CD14-positive monocyte (primary cell): ENCODE measurements around the gene C19orf33. TPM values are rescaled to one million over a fixed set of nuclear protein-coding genes. Genes with fewer than 3 reads are reported as not detected.

Experiments used
- DNase-seq, 3 donors: peaks; one replicate each; pipeline ENCODE4 v3.0.0-alpha.2; 2011 to 2022
- H2AFZ ChIP-seq: 2 replicates; pipeline ENCODE4 v1.6.0; 2012; ENCODE audit warnings: mild to moderate bottlenecking, low read depth, low read length, inconsistent platforms; ENCODE audit not compliant: insufficient read depth, poor library complexity, severe bottlenecking
- H3K27ac ChIP-seq, 2 donors: 1 replicate in 1 of 2; 2 replicates in 1 of 2; pipeline ENCODE4 v1.5.1; 2012 to 2013; ENCODE audit warnings: low read length in 2 of 2, control low read depth in 1 of 2, inconsistent platforms in 1 of 2, low read depth in 1 of 2, mild to moderate bottlenecking in 1 of 2
- H3K27me3 ChIP-seq, 2 donors: one replicate each; pipeline versions ENCODE4 v1.6.0 to v1.6.1; 2011 to 2013; ENCODE audit warnings: low read length in 2 of 2; ENCODE audit not compliant: control insufficient read depth in 2 of 2, insufficient read depth in 2 of 2
- H3K36me3 ChIP-seq, 2 donors: replicated peaks in 1 of 2; 1 replicate in 1 of 2; 2 replicates in 1 of 2; pipeline versions ENCODE4 v1.5.1 to v1.6.1; 2012 to 2013; ENCODE audit warnings: low read length in 2 of 2, control low read depth in 1 of 2, inconsistent platforms in 1 of 2, mild to moderate bottlenecking in 1 of 2; ENCODE audit not compliant: insufficient read depth in 2 of 2, control insufficient read depth in 1 of 2
- H3K4me1 ChIP-seq, 2 donors: 1 replicate in 1 of 2; 2 replicates in 1 of 2; pipeline versions ENCODE4 v1.5.1 to v1.6.1; 2012 to 2013; ENCODE audit warnings: low read length in 2 of 2, control low read depth in 1 of 2, inconsistent platforms in 1 of 2, mild to moderate bottlenecking in 1 of 2, moderate library complexity in 1 of 2; ENCODE audit not compliant: insufficient read depth in 2 of 2, control insufficient read depth in 1 of 2
- H3K4me2 ChIP-seq: replicated peaks from 2 replicates; pipeline ENCODE3; 2012; ENCODE audit warnings: low read length, moderate library complexity, mild to moderate bottlenecking; ENCODE audit not compliant: poor library complexity, severe bottlenecking; ENCODE audit errors: extremely low read depth
- H3K4me3 ChIP-seq, 3 experiments: fragments of 200-600 bp in 1 of 3; sonication (generic) in 1 of 3; replicated peaks in 1 of 3; 1 replicate in 2 of 3; 2 replicates in 1 of 3; pipeline ENCODE4 v1.5.1; 2011 to 2013; ENCODE audit warnings: low read length in 3 of 3, mild to moderate bottlenecking in 3 of 3, control low read depth in 2 of 3, low read depth in 2 of 3, inconsistent platforms in 1 of 3, moderate library complexity in 1 of 3
- H3K79me2 ChIP-seq: 2 replicates; pipeline ENCODE4 v1.6.0; 2012; ENCODE audit warnings: mild to moderate bottlenecking, control low read depth, inconsistent platforms, low read length, moderate library complexity; ENCODE audit not compliant: insufficient read depth
- H3K9ac ChIP-seq: 2 replicates; pipeline ENCODE4 v1.6.0; 2017; ENCODE audit warnings: low read length, mild to moderate bottlenecking; ENCODE audit not compliant: insufficient read depth, poor library complexity, severe bottlenecking
- H3K9me3 ChIP-seq, 2 donors: replicated peaks in 1 of 2; 1 replicate in 1 of 2; 2 replicates in 1 of 2; pipeline versions ENCODE4 v1.5.1 to v1.6.1; 2012 to 2013; ENCODE audit warnings: low read length in 2 of 2, control low read depth in 1 of 2; ENCODE audit not compliant: control insufficient read depth in 1 of 2, insufficient read depth in 1 of 2
- H4K20me1 ChIP-seq: 2 replicates; pipeline ENCODE4 v1.6.0; 2012; ENCODE audit warnings: mild to moderate bottlenecking, low read length, control low read depth, moderate library complexity; ENCODE audit not compliant: insufficient read depth
- H3K27ac Mint-ChIP-seq, 7 donors: one replicate each; pipeline ENCODE4 v1.8.0; 2020; ENCODE audit warnings: mild to moderate bottlenecking in 7 of 7, mixed read lengths in 7 of 7, moderate library complexity in 6 of 7, inconsistent platforms in 2 of 7
- H3K27me3 Mint-ChIP-seq, 3 donors: one replicate each; pipeline ENCODE4 v1.8.0; 2021 to 2022; ENCODE audit warnings: low read depth in 3 of 3, mild to moderate bottlenecking in 3 of 3, mixed read lengths in 3 of 3, moderate library complexity in 3 of 3, inconsistent platforms in 1 of 3
- H3K36me3 Mint-ChIP-seq, 2 donors: one replicate each; pipeline ENCODE4 v1.8.0; 2020; ENCODE audit warnings: mixed read lengths in 2 of 2, inconsistent platforms in 1 of 2, mild to moderate bottlenecking in 1 of 2
- H3K4me1 Mint-ChIP-seq: one replicate; pipeline ENCODE4 v1.8.0; 2020; ENCODE audit warnings: mild to moderate bottlenecking, mixed read lengths
- H3K4me3 Mint-ChIP-seq, 2 donors: one replicate each; pipeline ENCODE4 v1.8.0; 2020; ENCODE audit warnings: mild to moderate bottlenecking in 2 of 2, mixed read lengths in 2 of 2, moderate library complexity in 1 of 2
- H3K9me3 Mint-ChIP-seq, 7 donors: one replicate each; pipeline ENCODE4 v1.8.0; 2020 to 2022; ENCODE audit warnings: mixed read lengths in 7 of 7, mild to moderate bottlenecking in 6 of 7, moderate library complexity in 6 of 7, inconsistent platforms in 2 of 7
- CTCF ChIP-seq: fragments of 200-600 bp; IDR thresholded peaks from one replicate; pipeline ENCODE4 v1.8.0; 2022; ENCODE audit warnings: antibody characterized with exemption, mild to moderate bottlenecking
- WGBS: methylation state at CpG from one replicate; pipeline ENCODE4 v1.1.5; 2013; ENCODE audit warnings: missing lambda C conversion rate; ENCODE audit not compliant: insufficient coverage; 5-methylcytosine and 5-hydroxymethylcytosine counted together
- intact Hi-C, 2 donors: fragments of 100-400 bp; cut with micrococcal nuclease; formaldehyde crosslinking; loops; one replicate each; pipeline versions ENCODE4 v1.15.0 to v1.15.1; 2023
- polyA plus RNA-seq, 3 donors: library from polyadenylated mRNA; depleted of rRNA in 1 of 3; unstranded in 2 of 3; stranded (reverse) in 1 of 3; fragments of 300-500 nt in 2 of 3; fragments of >200 nt in 1 of 3; fragmentation: Illumina TruSeq in 2 of 3; gene quantifications; 1 replicate in 2 of 3; 2 replicates in 1 of 3; pipeline ENCODE4 v1.2.3, GENCODE V29; 2012 to 2021

The C19orf33 gene
- polyA plus RNA-seq, 3 donors = 0.43 to 0.73 (median 0.69) TPM

DNA sequence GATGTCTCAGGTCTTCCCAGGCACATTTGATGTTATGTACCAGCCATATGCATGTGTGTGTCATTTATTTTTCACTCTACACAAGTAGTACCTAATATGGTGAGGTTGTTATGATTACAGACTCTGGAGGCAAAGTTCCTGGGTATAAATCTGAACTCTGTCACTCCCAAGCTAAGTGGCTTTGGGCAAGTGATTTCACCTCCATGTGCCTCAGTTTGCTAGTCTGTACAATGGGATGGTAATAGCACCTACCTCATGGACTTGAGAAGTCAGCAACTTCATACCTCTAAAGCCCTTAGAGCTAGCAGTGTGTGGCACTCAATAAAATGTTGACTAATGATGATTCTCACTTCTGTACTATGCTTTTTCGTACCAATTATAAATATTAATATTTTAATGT lies 27.7 kb downstream of the C19orf33 start:
- Histone ChIP-seq H3K27me3 (no peaks in the 10 kb centered on the region), H3K9me3 (no peaks in the 10 kb centered on the region), H3K9ac (no peak overlapping the region), H3K4me2 (no peak overlapping the region), H3K4me1 (peaks cover 0 to 4% of the 10 kb centered on the region in 2 donors), H2AFZ (no peak overlapping the region), H3K79me2 (no peaks in the 10 kb centered on the region), H3K4me3 (no peak overlapping the region), H3K27ac (no peak overlapping the region), H3K36me3 (peaks cover 23 to 43% of the 10 kb centered on the region in 2 donors), H4K20me1 (peaks cover 9% of the 10 kb centered on the region)
- Mint-ChIP-seq H3K27me3 (peaks cover 0 to 2% (median 0%) of the 10 kb centered on the region in 3 donors), H3K27ac (no peak overlapping the region), H3K9me3 (peaks cover 0 to 2% (median 0%) of the 10 kb centered on the region in 7 donors), H3K4me1 (no peaks in the 10 kb centered on the region), H3K36me3 (peaks cover 37 to 51% of the 10 kb centered on the region in 2 donors), H3K4me3 (no peak overlapping the region)
- no peak for TF ChIP-seq CTCF
- WGBS = no CpG with 5 or more reads among the region's 1 CpG
- DNase-seq = no peak
- intact Hi-C loops = no loop called here

DNA sequence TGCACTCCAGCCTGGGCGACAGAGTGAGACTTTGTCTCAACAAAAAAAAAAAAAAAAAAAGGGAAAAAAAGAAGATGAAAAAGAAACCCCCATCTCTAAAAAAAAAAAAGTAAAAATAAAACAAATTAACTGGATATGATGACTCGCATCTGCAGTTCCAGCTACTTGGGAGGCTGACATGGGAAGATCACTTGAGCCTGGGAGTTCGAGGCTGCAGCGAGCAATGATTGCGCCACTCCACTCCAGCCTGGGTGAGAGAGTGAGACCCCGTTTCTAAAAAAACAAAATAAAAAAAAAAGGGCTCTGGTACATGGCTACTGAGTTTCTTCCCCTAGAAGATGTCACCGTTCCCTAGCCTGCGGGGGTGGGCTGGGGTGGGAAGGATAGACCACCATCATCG lies 29.2 kb downstream of the C19orf33 start:
- intact Hi-C loops = no loop called here
- H3K4me3 Mint-ChIP-seq = no peak overlapping the region
- no peak for DNase-seq
- Histone ChIP-seq H3K4me2 (no peak overlapping the region), H3K4me1 (peaks cover 6 to 12% of the 10 kb centered on the region in 2 donors), H3K4me3 (no peak overlapping the region), H3K9me3 (no peaks in the 10 kb centered on the region), H3K27me3 (no peaks in the 10 kb centered on the region), H2AFZ (no peak overlapping the region), H3K36me3 (peaks cover 7 to 27% of the 10 kb centered on the region in 2 donors), H4K20me1 (no peaks in the 10 kb centered on the region), H3K9ac (no peak overlapping the region), H3K79me2 (no peaks in the 10 kb centered on the region), H3K27ac (no peak overlapping the region)
- H3K27me3 Mint-ChIP-seq = peaks cover 0 to 3% (median 0%) of the 10 kb centered on the region in 3 donors
- no peak overlapping the region for H3K27ac Mint-ChIP-seq
- WGBS = no CpG with 5 or more reads among the region's 9 CpGs
- peaks cover 21 to 42% of the 10 kb centered on the region in 2 donors for H3K36me3 Mint-ChIP-seq
- TF ChIP-seq CTCF = no peak
- peaks cover 0 to 2% (median 0%) of the 10 kb centered on the region in 7 donors for H3K9me3 Mint-ChIP-seq
- peaks cover 6% of the 10 kb centered on the region for H3K4me1 Mint-ChIP-seq
